HG03558 (cell line): ENCODE data around the gene CH25H.
A peak's percentile ranks its signal among the peaks of the same experiment; 100 is the strongest.
"Not testable (repeated sequence)": the region's sequence is repeated elsewhere in the genome, so short reads cannot be mapped to it uniquely, and the experiment has no call there.

Source experiments
- ATAC-seq: cut with Tn5 transposase; IDR thresholded peaks from one replicate; pipeline ENCODE4 v1.9.1; 2021; ENCODE audit warnings: moderate number of reproducible peaks; ENCODE audit not compliant: unreplicated experiment; ENCODE audit errors: extremely low read depth

CH25H gene, protein sequence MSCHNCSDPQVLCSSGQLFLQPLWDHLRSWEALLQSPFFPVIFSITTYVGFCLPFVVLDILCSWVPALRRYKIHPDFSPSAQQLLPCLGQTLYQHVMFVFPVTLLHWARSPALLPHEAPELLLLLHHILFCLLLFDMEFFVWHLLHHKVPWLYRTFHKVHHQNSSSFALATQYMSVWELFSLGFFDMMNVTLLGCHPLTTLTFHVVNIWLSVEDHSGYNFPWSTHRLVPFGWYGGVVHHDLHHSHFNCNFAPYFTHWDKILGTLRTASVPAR

DNA sequence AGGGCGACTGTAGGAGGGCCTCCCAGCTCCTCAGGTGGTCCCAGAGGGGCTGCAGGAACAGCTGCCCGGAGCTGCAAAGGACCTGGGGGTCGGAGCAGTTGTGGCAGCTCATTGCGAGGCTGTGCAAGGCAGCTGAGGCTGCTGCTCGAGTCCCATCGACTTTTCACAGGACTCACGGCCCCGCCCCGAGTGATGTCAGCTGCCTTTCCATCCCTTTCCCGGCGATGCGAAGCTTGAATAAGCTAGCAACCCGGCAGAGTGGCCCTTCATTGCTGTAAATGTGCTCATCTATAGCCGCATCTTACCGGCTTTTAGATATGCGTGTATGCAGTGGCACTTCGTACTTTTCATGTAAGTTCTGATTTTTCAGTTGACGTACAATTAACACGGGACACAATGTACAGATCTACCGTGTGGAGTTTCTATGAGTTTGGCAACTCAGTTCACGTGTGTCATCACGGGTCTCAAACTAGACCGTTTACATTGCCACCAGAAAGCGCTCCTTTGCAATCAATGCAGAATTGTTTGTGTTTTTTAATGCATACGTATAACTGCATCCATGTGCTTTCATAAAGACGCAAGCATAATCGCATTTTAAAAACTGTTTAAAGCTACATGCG is at the start of gene CH25H:
TSS of gene CH25H (minus strand) at position 137 of the 620 bp plus-strand sequence. CDS start at position 112, 25 bp downstream.
- ATAC-seq = no peak

DNA sequence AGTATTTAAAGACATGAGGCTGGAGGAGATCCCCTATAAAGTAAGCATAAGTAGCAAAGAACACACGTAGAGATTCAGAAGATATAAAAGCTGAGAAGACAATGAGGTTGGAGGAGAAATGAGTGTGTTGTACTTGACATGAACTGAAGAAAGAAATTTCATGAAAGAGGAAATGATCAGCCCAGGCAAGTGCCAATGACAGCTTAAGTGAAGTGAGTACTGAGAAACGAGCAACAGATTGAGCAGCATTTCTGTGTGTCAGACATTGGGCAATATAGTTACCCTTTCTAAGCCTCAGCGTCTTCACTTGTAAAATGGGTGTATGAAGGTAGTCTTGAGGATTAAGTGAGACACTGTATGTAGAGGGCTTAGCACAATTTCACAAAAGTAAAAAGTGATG is 49.2 kb upstream of the CH25H start:
- no peak for ATAC-seq

DNA sequence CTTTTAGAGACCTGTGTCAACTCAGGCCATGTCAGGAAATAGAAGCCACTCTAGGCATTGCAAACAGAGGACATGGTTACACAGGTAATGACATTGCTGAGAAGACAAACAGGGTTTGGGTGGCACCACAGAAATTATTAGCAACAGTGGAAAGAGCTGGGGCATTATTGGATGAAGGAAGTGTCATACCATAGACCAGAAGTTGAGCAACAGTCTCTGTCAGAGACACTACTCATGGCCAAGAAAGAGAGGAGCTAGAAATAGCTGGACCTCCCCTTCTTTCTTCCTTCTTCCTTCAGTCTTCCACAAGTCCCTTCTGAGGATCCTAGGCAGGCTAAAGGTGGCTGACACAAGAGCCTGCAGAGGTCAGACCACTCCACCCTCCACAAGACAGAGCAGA is 48.7 kb upstream of the CH25H start:
- ATAC-seq = no peak

GRCh38 chr10:89255091-89255579 is 48.0 kb upstream of the CH25H start:
- not testable (repeated sequence) for ATAC-seq

- ATAC-seq = no peak
Observed at GRCh38 chr10:89252225-89252585, 45.1 kb upstream of the CH25H start.

GRCh38 chr10:89251409-89252224 is 44.5 kb upstream of the CH25H start, which contains the start of gene LIPA:
Gene LIPA, minus strand, starts transcription at chr10:89251775. Its CDS starts 4,127 bp downstream, at chr10:89247648.
- ATAC-seq = peak; percentile 84

GRCh38 chr10:89250865-89251408 is 43.8 kb upstream of the CH25H start:
- ATAC-seq = no peak

- no peak for ATAC-seq
Observed at GRCh38 chr10:89248990-89249389, 41.9 kb upstream of the CH25H start.

DNA sequence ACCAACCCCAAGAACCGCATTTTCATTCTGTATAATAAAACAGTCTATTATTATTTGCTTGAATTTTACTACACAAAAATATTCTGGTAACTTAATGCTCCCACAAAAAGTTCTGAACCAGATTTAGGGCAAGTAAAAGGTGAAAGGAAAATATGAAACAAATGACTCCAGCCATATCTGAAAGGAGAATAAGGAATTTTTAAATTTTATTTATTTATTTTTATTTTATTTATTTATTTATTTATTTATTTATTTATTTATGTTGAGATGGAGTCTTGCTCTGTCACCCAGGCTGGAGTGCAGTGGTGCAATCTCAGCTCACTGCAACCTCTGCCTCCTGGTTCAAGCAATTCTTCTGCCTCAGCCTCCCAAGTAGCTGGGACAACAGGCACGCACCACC is 40.5 kb upstream of the CH25H start:
- ATAC-seq = not testable (repeated sequence)

GRCh38 chr10:89245802-89246201 is 38.7 kb upstream of the CH25H start:
- no peak for ATAC-seq

GRCh38 chr10:89242840-89243568 is 35.9 kb upstream of the CH25H start:
- ATAC-seq = no peak

- no peak for ATAC-seq
Observed at GRCh38 chr10:89242345-89242684, 35.2 kb upstream of the CH25H start.

DNA sequence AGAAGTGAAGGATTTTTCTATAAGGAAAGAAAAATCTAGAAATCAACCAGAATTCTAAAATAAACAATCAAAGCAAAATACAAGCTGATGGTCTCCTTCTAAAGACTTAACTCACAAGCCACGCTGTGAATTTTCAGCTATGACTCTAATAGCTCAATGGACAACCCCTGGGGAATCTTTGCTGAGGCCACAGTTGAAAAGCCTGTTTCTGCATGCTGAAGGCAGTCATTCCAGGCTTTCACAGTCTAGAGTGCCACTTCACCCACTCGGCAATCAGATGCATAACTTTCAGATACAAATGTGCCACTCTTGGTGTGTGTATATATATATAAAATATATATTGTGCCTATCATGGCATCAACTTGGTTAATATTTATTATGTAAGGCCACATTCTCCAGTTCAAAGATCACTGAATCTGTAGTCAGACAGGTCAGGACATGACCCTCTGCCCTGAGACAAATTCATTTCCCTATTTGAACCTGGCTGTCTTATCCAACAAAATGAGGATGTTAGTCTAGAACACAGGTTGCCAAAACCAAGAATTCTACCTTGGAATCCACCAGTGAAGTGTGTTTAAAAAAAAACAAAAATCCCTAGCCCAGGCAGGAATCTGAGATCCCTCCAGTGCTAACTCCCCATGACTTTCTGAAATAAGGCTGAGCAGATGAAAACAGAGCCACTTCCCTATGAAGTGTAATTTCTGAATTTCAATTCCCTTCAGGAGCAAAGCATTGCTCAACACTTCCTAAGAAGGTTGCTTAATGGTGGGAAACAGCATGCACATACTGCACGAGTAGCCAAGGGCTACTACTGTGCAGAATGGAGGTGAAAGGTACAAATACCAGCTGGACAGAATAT is 34.6 kb upstream of the CH25H start:
- ATAC-seq = no peak

DNA sequence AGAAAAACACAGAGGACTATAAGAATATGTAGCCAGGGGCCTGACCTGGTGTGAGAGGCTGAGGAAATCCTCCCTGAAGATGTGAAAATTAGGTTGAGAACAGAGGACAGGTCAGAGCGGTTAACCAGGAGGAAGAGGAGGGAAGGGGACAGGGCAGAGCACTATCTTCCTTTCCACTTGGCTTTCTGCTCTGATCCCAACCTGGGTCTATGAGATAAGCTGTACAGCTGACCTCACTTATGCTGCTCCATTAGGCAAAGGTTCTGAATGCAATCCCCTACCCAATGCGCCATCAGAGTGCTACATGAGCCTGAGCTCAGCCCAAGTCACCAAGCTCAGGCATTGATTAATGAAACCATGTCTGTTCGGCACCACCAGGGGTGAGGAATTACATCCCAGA is 33.9 kb upstream of the CH25H start:
- ATAC-seq = no peak

DNA sequence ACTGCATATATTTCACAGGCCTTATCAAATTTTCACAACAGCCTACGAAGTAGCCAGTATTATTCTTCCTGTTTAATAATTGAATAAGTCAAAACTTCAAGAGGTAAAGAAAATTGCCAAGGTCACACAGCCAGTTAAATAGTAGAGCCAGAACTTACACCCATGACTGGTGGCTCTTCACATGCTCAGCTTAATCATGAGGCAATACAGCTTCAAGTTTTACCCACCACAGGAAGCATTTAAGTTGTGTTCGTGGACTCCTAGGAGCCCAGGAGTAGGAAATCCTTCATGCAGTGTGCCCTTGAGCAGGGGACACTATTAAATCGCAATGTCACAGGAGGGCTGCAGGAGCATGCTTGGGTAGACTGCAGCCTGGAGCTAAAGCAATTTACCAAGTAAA is 33.4 kb upstream of the CH25H start:
- no peak for ATAC-seq

- no peak for ATAC-seq
Observed at GRCh38 chr10:89238956-89239644, 32.0 kb upstream of the CH25H start.

DNA sequence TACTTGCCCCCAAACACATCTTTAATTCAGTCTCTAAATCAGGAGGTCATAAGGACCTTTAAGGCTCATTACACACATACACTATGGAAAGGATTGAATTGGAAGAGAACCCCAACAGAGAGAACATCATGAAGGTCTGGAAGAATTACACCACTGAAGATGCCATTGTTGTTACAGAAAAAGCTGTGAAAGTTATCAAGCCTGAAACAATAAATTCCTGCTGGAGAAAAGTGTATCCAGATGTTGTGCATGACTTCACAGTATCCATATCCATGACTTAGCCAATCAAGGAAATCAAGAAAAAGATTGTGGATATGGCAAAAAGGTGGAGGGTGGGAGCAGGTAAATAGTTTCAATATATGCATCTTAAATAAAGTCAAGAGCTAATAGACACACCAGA is 30.7 kb upstream of the CH25H start:
- ATAC-seq = no peak

DNA sequence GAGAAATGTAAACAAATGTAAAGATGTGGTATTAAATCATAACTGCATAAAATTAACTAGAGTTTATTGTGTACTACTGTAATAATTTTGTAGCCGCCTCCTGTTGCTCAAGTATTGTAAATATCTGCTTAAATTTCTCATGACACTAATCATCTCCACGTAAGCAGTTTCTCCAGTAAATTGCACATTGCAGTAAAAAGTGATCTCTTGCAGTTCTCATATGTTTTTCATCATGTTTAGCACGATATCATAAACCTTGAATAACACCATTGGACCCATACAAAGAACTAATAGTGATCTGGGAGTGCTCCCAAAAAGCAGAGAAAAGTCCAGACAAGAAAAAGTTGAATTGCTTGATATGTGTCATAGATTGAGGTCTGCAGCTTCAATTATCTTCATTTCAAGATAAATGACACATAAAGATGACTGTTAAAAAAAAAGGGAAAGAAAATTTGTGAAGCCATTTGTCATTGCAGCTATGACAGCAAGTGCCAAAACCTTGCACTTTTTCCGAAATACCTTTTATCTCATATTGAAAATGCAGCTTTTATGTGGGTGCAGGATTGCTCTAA is 29.2 kb upstream of the CH25H start:
- no peak for ATAC-seq
